B cell (primary cell): Measurements from ENCODE around the gene CANT1.

Experiments used
- CTCF ChIP-seq: fragments of 200-600 bp; IDR thresholded peaks from one replicate; pipeline ENCODE4 v1.8.0; 2022; ENCODE audit warnings: antibody characterized with exemption, mild to moderate bottlenecking
- EZH2 ChIP-seq: IDR thresholded peaks from 2 replicates; pipeline ENCODE4 v1.6.1; 2012; ENCODE audit warnings: borderline replicate concordance, low read depth, mild to moderate bottlenecking, moderate library complexity, low read length; ENCODE audit not compliant: insufficient read depth, poor library complexity, severe bottlenecking

GRCh38 chr17:79011451-79012147, 2.0 kb upstream of the CANT1 start:
- no peak for TF ChIP-seq CTCF
- no peak for TF ChIP-seq EZH2
